ENCODE results near the gene RAI1. TPM values are rescaled to one million over a fixed set of nuclear protein-coding genes. Genes with fewer than 3 reads are reported as not detected.
A peak's percentile ranks its signal among the peaks of the same experiment; 100 is the strongest.
"Not testable (repeated sequence)": the region's sequence is repeated elsewhere in the genome, so short reads cannot be mapped to it uniquely, and the experiment has no call there.

The RAI1 gene
- total RNA-seq, 1 donor from 2014 or later, result 33.5 TPM

- Mint-ChIP-seq H3K9me3 (no peaks in the 10 kb centered on the region), H3K27ac (no peak overlapping the region), H3K4me3 (ENCODE audit: low read depth) (no peak overlapping the region), H3K36me3 (ENCODE audit: low read depth) (peaks cover 7% of the 10 kb centered on the region), H3K27me3 (ENCODE audit: low read depth) (no peaks in the 10 kb centered on the region), H3K4me1 (ENCODE audit: low read depth) (peaks cover 15% of the 10 kb centered on the region)
- intact Hi-C loops (cut with micrococcal nuclease), result no loop called here
- DNase-seq (ENCODE audit: low spot score), result no peak
Measured at GRCh38 chr17:17796787-17797061, 115.5 kb downstream of the RAI1 start.

DNA sequence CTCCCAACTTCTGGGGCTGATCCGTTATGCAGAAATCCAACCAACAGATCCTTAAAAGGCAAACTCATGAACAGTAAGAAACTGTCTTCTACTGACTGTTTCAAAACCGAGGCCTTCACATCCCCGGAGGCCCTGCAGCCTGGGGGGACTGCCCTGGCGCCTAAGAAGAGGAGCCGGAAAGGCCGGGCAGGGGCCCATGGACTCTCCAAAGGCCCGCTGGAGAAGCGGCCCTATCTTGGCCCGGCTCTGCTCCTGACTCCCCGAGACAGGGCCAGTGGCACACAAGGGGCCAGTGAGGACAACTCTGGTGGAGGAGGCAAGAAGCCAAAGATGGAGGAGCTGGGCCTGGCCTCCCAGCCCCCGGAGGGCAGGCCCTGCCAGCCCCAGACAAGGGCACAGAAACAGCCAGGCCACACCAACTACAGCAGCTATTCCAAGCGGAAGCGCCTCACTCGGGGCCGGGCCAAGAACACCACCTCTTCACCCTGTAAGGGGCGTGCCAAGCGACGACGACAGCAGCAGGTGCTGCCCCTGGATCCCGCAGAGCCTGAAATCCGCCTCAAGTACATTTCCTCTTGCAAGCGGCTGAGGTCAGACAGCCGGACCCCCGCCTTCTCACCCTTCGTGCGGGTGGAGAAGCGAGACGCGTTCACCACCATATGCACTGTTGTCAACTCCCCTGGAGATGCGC is 116.0 kb downstream of the RAI1 start:
- H3K9me3 Mint-ChIP-seq, result no peaks in the 10 kb centered on the region
- DNase-seq (ENCODE audit: low spot score), result no peak
- intact Hi-C loops (cut with micrococcal nuclease), result no loop called here
- no peak overlapping the region for H3K27ac Mint-ChIP-seq
- H3K27me3 Mint-ChIP-seq (ENCODE audit: low read depth), result no peaks in the 10 kb centered on the region
- peaks cover 7% of the 10 kb centered on the region for H3K36me3 Mint-ChIP-seq (ENCODE audit: low read depth)
- H3K4me3 Mint-ChIP-seq (ENCODE audit: low read depth), result no peak overlapping the region
- H3K4me1 Mint-ChIP-seq (ENCODE audit: low read depth), result peaks cover 11% of the 10 kb centered on the region

- Mint-ChIP-seq H3K4me3 (ENCODE audit: low read depth) (no peak overlapping the region), H3K4me1 (ENCODE audit: low read depth) (peaks cover 9% of the 10 kb centered on the region), H3K9me3 (no peaks in the 10 kb centered on the region), H3K36me3 (ENCODE audit: low read depth) (peaks cover 7% of the 10 kb centered on the region), H3K27me3 (ENCODE audit: low read depth) (no peaks in the 10 kb centered on the region), H3K27ac (no peak overlapping the region)
- intact Hi-C loops (cut with micrococcal nuclease), result no loop called here
- DNase-seq (ENCODE audit: low spot score), result no peak
Measured at GRCh38 chr17:17798010-17798556, 116.8 kb downstream of the RAI1 start.

DNA sequence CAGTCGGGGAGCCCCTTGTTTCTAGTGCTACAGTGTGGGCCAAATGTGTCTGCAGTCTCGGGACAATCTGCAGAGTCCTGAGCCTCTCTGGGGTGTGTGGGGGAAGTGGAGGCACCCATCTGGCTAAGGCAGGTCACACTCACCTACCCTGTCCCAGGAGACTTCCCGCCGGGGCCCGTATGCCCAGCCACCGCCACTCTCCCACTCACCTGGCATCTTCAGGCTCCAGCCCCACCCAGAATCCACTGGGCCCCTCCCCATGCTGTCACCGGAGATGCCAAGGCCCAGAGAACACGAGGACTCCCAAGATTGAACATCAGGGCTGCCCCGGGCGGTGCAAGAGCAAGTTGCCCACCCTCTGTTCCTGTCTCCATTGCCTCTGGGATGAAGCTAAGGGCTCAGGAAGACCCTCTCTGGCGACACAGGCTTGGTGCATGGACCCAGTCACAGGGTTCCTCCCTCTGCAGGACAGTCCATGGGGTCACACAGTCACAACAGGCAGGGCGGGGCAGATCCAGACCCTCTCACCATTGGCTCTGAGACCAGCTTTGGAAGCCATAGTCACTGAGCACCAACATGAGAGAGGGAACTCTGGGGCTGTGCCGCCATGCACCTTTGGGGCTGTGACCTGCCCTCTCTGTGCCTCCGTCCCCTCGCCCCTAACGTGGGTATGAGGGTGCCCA is 117.5 kb downstream of the RAI1 start:
- Mint-ChIP-seq H3K4me1 (ENCODE audit: low read depth) (peaks cover 4% of the 10 kb centered on the region), H3K4me3 (ENCODE audit: low read depth) (no peak overlapping the region), H3K36me3 (ENCODE audit: low read depth) (peaks cover 6% of the 10 kb centered on the region), H3K27ac (no peak overlapping the region), H3K27me3 (ENCODE audit: low read depth) (no peaks in the 10 kb centered on the region), H3K9me3 (no peaks in the 10 kb centered on the region)
- no peak for DNase-seq (ENCODE audit: low spot score)
- intact Hi-C loops (cut with micrococcal nuclease), result no loop called here

DNA sequence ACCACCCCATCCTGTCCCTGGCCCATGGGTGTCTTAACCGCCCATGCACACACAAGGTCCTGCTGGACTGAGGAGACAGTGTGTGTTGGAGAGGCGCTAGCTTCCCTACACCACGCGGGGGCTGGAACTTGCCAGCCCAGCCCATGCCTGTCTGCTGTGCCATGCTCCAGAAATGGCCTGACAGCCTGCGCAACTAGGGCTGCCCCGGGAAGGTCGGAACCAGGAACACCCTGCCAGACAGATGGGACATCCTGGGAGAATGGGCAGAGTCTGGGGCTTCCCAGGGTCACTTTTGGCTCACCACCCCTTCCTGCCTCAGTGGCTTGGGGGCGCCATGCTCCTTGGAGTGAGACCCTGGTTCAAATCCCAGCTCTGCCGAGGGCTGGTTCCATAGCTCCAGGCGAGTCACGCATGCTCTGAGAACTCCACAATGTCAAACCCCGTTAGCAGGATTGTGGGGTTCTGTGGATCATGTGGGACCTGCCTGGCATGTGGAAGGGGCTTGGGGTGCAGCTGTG is 119.3 kb downstream of the RAI1 start:
- Mint-ChIP-seq H3K4me1 (ENCODE audit: low read depth) (no peaks in the 10 kb centered on the region), H3K36me3 (ENCODE audit: low read depth) (peaks cover 5% of the 10 kb centered on the region), H3K9me3 (no peaks in the 10 kb centered on the region), H3K27ac (no peak overlapping the region), H3K4me3 (ENCODE audit: low read depth) (no peak overlapping the region), H3K27me3 (ENCODE audit: low read depth) (no peaks in the 10 kb centered on the region)
- no peak for DNase-seq (ENCODE audit: low spot score)
- intact Hi-C loops (cut with micrococcal nuclease), result no loop called here

DNA sequence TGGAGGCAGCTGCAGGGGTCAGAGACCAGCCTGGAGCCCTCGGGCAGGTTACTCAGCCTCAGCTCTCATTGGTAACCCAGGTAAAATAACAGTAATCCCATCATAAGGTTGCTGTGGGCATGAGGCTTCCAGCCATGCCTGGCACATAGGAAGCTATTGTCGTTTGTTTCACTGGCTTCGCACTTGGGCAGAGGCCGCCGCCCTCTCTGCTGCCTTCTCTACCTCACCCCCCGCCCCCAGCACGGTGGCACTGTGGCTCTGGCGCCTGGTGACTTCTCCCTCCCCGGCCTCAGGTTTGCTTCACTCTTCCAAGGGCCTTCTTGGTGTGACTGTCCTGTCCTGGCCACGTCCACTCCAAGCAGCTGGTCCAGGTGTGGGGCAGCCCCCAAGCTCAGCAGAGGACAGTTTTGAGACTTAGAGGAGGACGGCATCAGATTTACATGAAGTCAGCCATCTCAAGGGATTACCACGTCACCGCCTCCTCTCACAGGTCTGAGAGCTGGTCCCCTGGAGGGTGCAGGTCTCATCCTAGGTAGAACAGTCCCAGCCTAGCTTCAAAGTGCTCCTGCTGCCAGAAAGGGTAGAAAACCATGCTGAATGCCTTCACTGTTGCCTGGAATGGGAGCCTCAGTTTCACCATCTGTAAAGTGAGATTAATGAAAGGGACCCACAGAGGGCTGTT is 120.7 kb downstream of the RAI1 start:
- intact Hi-C loops (cut with micrococcal nuclease), result no loop called here
- DNase-seq (ENCODE audit: low spot score), result no peak
- Mint-ChIP-seq H3K27me3 (ENCODE audit: low read depth) (no peaks in the 10 kb centered on the region), H3K27ac (no peak overlapping the region), H3K4me3 (ENCODE audit: low read depth) (no peak overlapping the region), H3K36me3 (ENCODE audit: low read depth) (peaks cover 5% of the 10 kb centered on the region), H3K9me3 (no peaks in the 10 kb centered on the region), H3K4me1 (ENCODE audit: low read depth) (no peaks in the 10 kb centered on the region)

GRCh38 chr17:17804007-17804406 is 122.7 kb downstream of the RAI1 start:
- Mint-ChIP-seq H3K27ac (no peak overlapping the region), H3K4me1 (ENCODE audit: low read depth) (peaks cover 3% of the 10 kb centered on the region), H3K9me3 (no peaks in the 10 kb centered on the region), H3K4me3 (ENCODE audit: low read depth) (no peak overlapping the region), H3K27me3 (ENCODE audit: low read depth) (no peaks in the 10 kb centered on the region), H3K36me3 (ENCODE audit: low read depth) (peaks cover 8% of the 10 kb centered on the region)
- no peak for DNase-seq (ENCODE audit: low spot score)
- intact Hi-C loops (cut with micrococcal nuclease), result no loop called here

DNA sequence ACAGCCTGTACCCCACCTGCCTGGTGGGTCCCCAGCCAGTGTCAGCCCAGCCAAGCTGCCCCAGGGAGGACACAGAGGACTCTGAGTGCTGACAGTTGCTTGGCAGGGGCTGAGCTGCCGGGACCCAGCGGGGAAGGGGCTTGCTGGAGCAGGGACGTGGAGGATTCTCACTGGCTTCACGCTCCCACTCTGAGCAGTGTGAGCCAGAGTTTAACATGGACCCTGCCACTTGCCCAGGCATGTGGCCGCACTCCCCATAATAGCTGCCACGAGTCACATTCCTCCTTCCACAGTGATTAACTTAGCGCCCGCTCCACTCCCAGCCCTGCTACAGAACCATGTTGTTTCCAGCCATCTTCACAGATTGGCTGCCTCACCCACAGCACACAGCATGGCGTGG is 124.3 kb downstream of the RAI1 start:
- DNase-seq (ENCODE audit: low spot score), result no peak
- Mint-ChIP-seq H3K27me3 (ENCODE audit: low read depth) (no peaks in the 10 kb centered on the region), H3K4me1 (ENCODE audit: low read depth) (peaks cover 4% of the 10 kb centered on the region), H3K27ac (no peak overlapping the region), H3K9me3 (no peaks in the 10 kb centered on the region), H3K4me3 (ENCODE audit: low read depth) (no peak overlapping the region), H3K36me3 (ENCODE audit: low read depth) (peaks cover 13% of the 10 kb centered on the region)
- intact Hi-C loops (cut with micrococcal nuclease), result no loop called here

DNA sequence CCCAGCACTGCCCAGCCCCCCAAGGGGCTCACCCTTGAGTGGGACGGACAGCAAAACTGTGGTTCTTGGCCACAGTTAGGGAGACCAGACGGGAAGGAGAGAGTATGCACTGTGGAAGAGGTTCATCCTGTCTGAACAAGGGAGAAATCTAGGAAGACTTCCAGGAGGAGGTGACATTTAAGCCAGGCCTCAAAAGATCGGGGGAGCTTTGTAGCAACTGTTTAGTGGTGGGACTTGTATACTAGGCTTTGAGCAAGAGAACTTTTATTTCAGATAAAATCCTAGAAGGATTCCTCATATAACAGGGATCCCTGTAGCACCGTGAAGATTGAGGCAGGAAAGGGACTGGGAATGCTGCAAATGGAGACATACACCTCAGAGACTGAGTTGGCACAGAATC is 124.8 kb downstream of the RAI1 start:
- Mint-ChIP-seq H3K36me3 (ENCODE audit: low read depth) (peaks cover 17% of the 10 kb centered on the region), H3K27ac (no peak overlapping the region), H3K9me3 (no peaks in the 10 kb centered on the region), H3K4me3 (ENCODE audit: low read depth) (no peak overlapping the region), H3K4me1 (ENCODE audit: low read depth) (peaks cover 5% of the 10 kb centered on the region), H3K27me3 (ENCODE audit: low read depth) (no peaks in the 10 kb centered on the region)
- intact Hi-C loops (cut with micrococcal nuclease), result no loop called here
- DNase-seq (ENCODE audit: low spot score), result no peak

DNA sequence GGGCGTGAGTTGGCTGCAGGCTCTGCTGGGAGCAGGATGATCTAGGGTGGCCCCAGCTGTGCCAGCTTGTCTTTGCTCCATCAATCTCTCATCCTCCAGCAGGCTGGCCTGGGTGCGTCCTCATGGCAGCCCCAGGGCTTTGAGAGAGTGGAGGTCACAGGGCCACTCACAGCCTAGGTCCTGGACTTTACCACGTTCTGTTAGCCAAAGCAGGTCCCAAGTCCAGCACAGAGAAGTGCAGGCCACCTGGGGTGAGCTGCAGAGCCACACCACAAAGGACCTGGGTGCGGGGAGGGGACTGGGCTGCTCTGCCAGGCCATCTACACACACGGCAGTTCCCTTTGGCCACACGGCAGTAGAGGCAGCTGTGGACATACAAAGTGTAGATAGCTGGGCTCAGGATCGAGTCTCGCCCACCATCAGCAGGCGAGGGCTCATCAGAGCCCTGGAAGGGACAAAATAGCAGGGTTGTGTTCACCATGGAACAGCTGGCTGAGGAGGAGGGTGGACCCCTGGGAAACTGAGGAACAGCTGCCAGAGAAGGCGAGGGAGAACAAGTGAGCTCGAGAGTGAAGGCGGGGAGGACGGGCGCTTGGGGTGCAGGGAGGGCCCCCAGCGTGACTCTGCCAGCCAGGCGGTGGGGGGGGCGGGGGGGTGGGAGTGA is 125.5 kb downstream of the RAI1 start:
- no peak for DNase-seq (ENCODE audit: low spot score)
- H3K4me1 Mint-ChIP-seq (ENCODE audit: low read depth), result peaks cover 5% of the 10 kb centered on the region
- no peak overlapping the region for H3K4me3 Mint-ChIP-seq (ENCODE audit: low read depth)

DNA sequence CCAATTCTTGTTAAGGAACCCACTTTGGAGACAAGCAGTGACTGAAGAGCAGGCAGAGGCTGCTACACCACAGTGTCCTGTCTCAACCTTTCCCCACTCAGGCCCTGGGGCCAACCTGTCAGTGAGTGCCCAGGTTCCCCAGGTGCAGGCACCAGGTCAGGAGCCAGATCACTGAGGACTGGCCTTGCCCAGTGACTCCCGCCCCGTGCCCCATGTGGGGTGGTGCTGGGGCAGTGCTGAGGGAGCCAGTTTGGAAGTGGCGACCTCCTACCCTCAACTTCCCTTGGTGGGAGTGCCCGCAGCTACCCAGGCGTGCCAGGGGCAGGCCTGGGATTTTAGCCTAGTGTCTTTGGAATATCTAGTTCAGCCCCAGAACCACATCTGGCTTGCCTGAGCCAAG is 126.2 kb downstream of the RAI1 start:
- no peak overlapping the region for H3K27ac Mint-ChIP-seq
- H3K4me1 Mint-ChIP-seq (ENCODE audit: low read depth), result peaks cover 9% of the 10 kb centered on the region
- DNase-seq (ENCODE audit: low spot score), result no peak
- H3K9me3 Mint-ChIP-seq, result no peaks in the 10 kb centered on the region
- peaks cover 29% of the 10 kb centered on the region for H3K36me3 Mint-ChIP-seq (ENCODE audit: low read depth)
- intact Hi-C loops (cut with micrococcal nuclease), result no loop called here
- no peak overlapping the region for H3K4me3 Mint-ChIP-seq (ENCODE audit: low read depth)
- H3K27me3 Mint-ChIP-seq (ENCODE audit: low read depth), result no peaks in the 10 kb centered on the region

More for the DNA sequence above, 125.5 kb downstream of the RAI1 start:
- Mint-ChIP-seq H3K9me3 (no peaks in the 10 kb centered on the region), H3K27ac (peak overlapping the region; percentile 50), H3K36me3 (ENCODE audit: low read depth) (peaks cover 23% of the 10 kb centered on the region), H3K27me3 (ENCODE audit: low read depth) (no peaks in the 10 kb centered on the region)
- intact Hi-C loops (cut with micrococcal nuclease), result no loop called here

DNA sequence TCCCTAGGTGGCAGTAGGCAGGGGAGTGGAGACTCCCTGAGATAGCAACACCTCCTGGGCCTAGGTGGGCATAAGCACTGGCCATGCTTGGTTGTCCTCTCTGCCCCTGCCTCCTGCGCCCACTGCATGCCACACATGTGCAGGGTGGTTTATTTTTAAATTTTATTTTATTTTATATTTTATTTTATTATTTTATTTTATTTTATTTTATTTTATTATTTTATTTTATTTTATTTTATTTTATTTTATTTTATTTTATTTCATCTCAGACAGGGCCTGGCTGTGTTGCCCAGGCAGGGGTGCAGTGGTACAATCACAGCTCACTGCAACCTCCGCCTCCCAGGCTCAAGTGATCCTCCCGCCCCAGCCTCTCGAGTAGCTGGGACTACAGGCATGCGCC is 126.9 kb downstream of the RAI1 start:
- intact Hi-C loops (cut with micrococcal nuclease); DNase-seq (ENCODE audit: low spot score): not testable (repeated sequence)

More for the DNA sequence above, 126.9 kb downstream of the RAI1 start:
- not testable (repeated sequence) for H3K9me3 Mint-ChIP-seq; H3K27me3 Mint-ChIP-seq (ENCODE audit: low read depth); H3K4me3 Mint-ChIP-seq (ENCODE audit: low read depth); H3K27ac Mint-ChIP-seq; H3K4me1 Mint-ChIP-seq (ENCODE audit: low read depth)
- H3K36me3 Mint-ChIP-seq (ENCODE audit: low read depth), result peaks cover 34% of the 10 kb centered on the region
